ENCODE data around the gene ADSS1.

ADSS1 gene

DNA sequence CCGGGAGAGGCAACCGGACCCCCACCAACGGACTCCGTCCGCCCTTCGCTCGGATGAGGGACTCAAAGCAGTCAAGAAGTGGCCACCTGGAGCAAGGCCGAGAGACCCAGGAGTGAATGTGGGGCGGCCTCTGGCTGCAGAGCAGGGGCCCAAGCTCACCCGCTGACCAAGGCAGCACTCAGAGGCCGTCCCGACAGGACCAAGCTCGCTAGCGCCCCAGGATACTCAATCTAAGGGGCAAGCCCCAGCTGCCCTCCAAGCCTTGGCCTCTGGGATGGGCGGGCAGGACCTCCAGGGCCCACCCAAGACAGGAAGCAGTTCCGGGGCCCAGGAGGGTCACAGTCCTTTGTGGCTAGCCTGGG, 70.6 kb downstream of the ADSS1 start:
- no peak for DNase-seq (ENCODE audit: low read depth, low spot score)

DNA sequence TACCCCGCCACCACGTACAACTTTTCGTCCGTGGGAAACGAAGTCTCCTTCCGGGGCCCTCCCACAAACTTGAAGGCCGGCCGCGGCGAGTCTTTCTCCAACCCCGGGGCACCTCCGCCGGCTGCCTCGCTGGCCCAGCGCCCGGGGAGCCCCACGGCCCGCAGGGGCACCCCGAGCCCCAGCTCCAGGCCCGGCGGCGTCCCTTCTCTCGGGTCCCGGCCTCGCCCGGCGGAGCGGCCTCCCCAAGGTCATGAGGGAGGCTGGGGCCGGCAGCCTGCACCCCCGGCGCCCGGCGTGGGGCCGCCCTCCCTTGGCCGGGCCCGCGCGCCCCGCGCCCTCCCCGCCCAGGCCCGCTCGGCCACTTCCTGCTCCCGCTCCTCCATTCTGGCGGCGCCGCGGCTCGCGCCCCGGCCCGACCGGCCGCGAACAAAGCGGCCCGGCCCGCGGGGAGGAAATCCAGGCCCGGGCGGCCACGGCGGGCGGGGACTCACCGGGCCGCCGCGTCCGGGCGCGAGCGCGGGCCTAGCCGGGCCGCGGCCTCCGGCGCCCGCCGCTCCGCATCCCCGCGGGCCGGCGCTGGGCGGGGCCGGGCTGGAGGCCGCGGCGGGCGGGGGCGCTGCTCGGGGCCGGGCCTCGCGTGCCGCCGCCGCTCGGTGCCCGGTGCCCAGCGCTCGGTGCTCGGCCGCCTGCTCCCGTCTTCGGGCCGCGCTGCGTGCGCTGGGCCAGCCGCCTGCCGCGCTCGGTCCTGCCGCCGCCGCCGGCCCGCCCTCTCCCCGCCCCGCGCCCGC, 71.2 kb downstream of the ADSS1 start, which contains the start of gene AKT1:
TSS of gene AKT1 (minus strand) at position 756 of the 788 bp plus-strand sequence. CDS start 3,105 bp downstream, outside the sequence.
- no peak for DNase-seq (ENCODE audit: low read depth, low spot score)

GRCh38 chr14:104795781-104796686, 72.0 kb downstream of the ADSS1 start:
- no peak for DNase-seq (ENCODE audit: low read depth, low spot score)

DNA sequence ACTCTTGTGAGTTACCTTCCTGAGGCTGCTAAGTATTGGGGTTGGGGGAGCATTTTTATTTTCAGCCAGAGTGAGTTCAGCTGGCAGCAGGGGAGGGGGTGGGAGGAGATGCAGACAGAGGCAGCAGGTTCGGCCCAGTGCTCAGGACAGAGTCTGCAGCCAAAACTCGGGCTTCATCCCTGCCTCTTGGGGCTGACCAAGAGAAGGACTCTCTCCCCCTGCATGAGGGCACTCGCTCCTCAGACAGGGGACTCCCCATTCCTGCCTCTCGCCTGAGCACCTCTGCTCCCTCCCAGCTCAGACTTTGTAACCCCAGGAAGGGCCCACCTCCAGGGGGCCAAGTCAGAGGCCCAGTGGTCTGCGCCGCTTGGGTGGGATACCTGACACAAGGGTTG, 72.7 kb downstream of the ADSS1 start:
- DNase-seq (ENCODE audit: low read depth, low spot score) = no peak

Data from activated naive CD8-positive, alpha-beta T cell treated with anti-CD3 and anti-CD28 coated beads, Interleukin-2, amount 50 U/mL, for 16 hours (primary cell).